ENCODE measurements around the gene ACTRT2.

ACTRT2 gene

GRCh38 chr1:3015744-3016143 lies 5.5 kb upstream of the ACTRT2 start:
- in situ Hi-C loops (cut with MboI; ENCODE audit: low sequenced_read_pairs), result no loop called here

- in situ Hi-C loops (cut with MboI; ENCODE audit: low sequenced_read_pairs), result no loop called here
These were observed 4.4 kb upstream of the ACTRT2 start for GRCh38 chr1:3016641-3017439.

GRCh38 chr1:3017440-3018050 lies 3.7 kb upstream of the ACTRT2 start:
- in situ Hi-C loops (cut with MboI; ENCODE audit: low sequenced_read_pairs), result no loop called here

- in situ Hi-C loops (cut with MboI; ENCODE audit: low sequenced_read_pairs), result no loop called here
These were observed 3.2 kb upstream of the ACTRT2 start for GRCh38 chr1:3018051-3018471.

GRCh38 chr1:3018576-3018975 lies 2.7 kb upstream of the ACTRT2 start:
- in situ Hi-C loops (cut with MboI; ENCODE audit: low sequenced_read_pairs), result no loop called here

- in situ Hi-C loops (cut with MboI; ENCODE audit: low sequenced_read_pairs), result no loop called here
These were observed 2.2 kb upstream of the ACTRT2 start for GRCh38 chr1:3019007-3019515.

DNA sequence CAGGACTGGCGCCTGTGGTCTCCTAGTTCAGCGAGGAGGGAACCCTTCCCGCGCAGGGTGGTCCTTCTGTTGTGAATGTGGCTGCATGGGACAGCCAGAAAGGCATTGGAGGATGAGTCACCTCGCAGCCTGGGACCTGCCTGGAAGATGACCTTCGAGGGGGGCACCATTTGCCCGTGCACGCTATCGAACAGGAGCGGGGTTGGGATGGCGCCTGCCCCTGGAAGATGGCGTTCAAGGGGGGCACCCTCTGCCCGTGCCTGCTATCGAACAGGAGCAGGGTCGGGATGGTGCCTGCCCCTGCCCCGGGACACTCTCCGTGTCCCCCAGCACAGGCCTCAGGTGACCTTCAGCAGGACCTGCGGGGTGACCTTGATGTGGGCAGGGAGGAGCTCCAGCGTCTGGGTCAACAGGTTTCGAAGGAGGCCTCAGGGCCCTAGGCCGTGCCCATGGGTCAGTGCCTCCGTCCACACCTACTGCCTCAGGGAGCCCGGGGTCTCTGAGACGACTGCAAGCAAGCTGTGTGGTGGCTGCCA lies 1.7 kb upstream of the ACTRT2 start:
- in situ Hi-C loops (cut with MboI; ENCODE audit: low sequenced_read_pairs), result no loop called here

GRCh38 chr1:3020263-3020909 lies 881 bp upstream of the ACTRT2 start:
- in situ Hi-C loops (cut with MboI; ENCODE audit: low sequenced_read_pairs), result no loop called here

- in situ Hi-C loops (cut with MboI; ENCODE audit: low sequenced_read_pairs), result no loop called here
These were observed 634 bp downstream of the ACTRT2 start for GRCh38 chr1:3021801-3022401.

GRCh38 chr1:3022511-3022973 lies 1.3 kb downstream of the ACTRT2 start:
- in situ Hi-C loops (cut with MboI; ENCODE audit: low sequenced_read_pairs), result no loop called here

GRCh38 chr1:3022976-3023375 lies 1.7 kb downstream of the ACTRT2 start:
- in situ Hi-C loops (cut with MboI; ENCODE audit: low sequenced_read_pairs), result no loop called here

GRCh38 chr1:3024019-3024418 lies 2.8 kb downstream of the ACTRT2 start:
- in situ Hi-C loops (cut with MboI; ENCODE audit: low sequenced_read_pairs), result no loop called here

DNA sequence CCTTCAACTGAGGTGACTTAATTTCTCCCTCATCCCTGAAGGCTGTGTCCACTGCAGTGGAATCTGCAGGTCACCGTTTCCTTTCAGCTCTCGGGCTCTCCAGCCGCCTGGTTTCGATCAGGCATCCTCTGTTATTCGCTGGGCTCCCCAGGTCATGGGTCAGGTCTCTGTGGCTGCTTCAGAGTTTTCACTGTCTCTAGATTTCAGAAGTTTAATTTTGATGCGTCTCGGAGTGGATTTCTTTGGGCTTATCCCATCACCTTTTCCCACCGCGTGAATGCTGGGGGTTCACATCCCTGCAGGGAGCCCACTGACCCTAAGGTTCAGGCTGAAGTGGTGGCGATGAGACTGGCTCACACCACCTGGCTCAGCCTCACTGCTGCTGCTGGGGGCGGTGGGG lies 3.3 kb downstream of the ACTRT2 start:
- in situ Hi-C loops (cut with MboI; ENCODE audit: low sequenced_read_pairs), result no loop called here

DNA sequence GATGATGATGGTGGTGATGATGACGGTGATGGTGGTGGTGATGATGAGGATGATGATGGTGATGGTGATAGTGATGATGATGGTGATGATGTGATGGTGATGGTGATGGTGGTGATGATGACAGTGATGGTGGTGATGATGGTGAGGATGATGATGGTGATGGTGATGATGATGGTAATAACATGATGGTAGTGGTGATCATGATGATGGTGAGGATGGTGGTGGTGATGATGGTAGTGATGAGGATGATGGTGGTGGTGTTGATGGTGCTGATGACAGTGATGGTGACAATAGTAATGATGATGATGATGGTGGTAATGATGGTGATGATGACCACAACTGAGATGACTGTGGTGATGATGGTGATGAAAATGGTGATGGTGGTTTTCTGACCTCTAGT lies 4.9 kb downstream of the ACTRT2 start:
- in situ Hi-C loops (cut with MboI; ENCODE audit: low sequenced_read_pairs), result no loop called here

DNA sequence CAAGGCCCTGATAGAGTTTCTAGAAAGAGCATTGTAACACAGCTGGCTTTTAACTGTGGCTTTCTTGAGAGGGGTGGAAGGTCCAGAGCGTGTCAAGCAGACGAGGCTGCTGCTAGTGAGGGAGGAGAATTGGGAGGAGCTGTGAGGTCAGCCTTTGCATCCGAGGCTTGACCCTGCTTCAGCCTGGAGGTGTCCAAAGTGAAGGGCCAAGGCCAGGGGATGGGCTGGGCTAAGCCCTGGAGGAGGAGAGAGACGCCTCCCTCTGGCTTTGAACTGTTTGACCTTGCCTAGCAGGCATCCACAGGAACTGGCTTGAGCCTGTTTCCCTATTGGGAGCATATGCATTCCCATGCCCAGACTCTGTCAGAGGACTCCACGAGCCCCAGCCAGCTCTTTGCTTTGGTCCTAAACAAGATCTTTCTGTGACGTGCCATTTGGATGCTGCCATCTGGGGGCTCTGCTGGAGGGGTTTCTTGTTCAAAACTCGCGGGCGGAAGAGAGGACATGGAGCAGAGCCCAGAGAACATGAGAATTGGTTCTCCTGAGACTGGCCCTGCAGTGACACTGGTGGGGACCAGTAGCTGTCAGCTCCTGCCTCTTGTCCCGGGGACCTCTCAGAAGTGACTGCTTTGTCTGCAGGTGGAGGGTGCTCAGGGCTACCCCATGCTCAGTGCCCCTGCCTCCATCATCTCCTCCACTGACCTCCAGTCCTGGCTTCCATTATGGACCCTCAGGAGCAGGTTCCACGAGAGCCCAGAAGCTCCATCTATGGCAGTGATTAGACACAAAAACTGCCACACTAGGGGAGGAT lies 5.5 kb downstream of the ACTRT2 start:
- in situ Hi-C loops (cut with MboI; ENCODE audit: low sequenced_read_pairs), result no loop called here

DNA sequence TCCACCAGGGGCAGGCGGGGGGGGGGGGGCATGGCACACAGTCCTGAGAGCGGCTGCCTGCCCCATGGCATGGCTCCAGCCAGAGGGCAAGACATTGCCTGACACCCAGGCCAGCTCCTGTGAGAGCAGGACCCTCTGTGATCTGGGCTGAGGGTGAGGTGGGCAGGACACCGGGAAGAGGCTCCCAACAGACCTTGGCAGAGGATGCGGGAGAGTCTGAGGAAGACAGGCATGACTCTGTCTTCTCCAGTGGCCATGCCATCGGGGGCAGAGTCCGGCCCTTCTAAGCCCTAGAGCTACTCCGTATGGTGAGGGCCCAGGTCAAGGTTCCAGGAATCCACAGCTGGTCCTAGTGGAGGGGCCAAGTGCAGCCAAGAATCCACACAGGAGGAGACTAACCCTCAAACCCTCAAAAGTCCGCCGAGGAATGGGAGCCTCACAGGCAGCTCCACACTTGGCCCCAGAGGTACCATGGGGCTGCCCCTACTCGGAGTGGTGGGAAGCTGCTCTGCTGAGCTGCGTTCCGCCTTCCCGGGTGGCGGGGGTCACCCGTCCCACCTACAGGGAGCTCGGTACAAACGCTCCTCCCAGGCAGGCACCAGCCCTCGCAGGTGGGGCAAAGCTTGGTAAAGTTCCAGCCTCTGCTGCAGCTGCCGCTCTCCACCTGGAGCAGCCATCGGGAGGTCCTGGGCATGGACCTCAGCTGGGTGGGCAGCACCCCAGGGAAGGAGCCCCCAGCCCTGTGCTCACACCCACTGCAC lies 6.5 kb downstream of the ACTRT2 start:
- in situ Hi-C loops (cut with MboI; ENCODE audit: low sequenced_read_pairs), result no loop called here

- in situ Hi-C loops (cut with MboI; ENCODE audit: low sequenced_read_pairs), result no loop called here
These were observed 7.4 kb downstream of the ACTRT2 start for GRCh38 chr1:3028531-3029282.

DNA sequence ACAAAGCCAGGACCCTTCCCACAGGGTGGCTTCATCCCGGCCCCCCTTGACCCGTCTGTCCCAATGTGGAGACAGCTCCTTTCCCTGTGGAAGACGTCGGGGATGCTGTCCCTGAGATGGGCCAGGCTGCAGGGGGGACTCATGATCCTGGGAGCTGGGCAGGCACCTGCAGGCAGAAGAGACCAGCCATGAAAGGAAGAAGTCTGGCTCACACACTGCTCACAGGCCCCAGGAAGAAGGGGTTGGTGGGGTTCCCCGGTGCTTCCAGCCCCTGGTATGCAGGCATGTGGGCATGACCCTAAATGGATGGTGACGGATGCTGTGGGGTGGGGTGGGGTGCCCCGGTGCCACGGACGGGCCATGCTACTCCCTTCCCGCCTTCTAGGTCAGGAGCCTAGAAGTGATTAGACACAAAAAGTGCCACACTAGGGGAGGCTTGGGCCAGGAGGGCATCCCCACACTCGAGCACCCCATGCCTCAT lies 8.3 kb downstream of the ACTRT2 start:
- in situ Hi-C loops (cut with MboI; ENCODE audit: low sequenced_read_pairs), result no loop called here
